Measurements from ENCODE around the gene CXCL12.
A peak's percentile ranks its signal among the peaks of the same experiment; 100 is the strongest.

Gene CXCL12

GRCh38 chr10:44352316-44353127 lies 32.4 kb downstream of the CXCL12 start:
- no peak overlapping the region for H3K27ac ChIP-seq

GRCh38 chr10:44348496-44348895 lies 36.4 kb downstream of the CXCL12 start:
- no peak overlapping the region for H3K27ac ChIP-seq
- no peak for TF ChIP-seq CTCF (conservative IDR thresholded peaks at IDR 0.05)

More at GRCh38 chr10:44352316-44353127, 32.4 kb downstream of the CXCL12 start:
- TF ChIP-seq CTCF (conservative IDR thresholded peaks at IDR 0.05): no peak

- H3K27ac ChIP-seq: no peak overlapping the region
- no peak for TF ChIP-seq CTCF (conservative IDR thresholded peaks at IDR 0.05)
These were observed 37.1 kb downstream of the CXCL12 start for GRCh38 chr10:44347609-44348400.

GRCh38 chr10:44344727-44345126 lies 40.2 kb downstream of the CXCL12 start:
- no peak overlapping the region for H3K27ac ChIP-seq
- no peak for TF ChIP-seq CTCF (conservative IDR thresholded peaks at IDR 0.05)

GRCh38 chr10:44343843-44344242 lies 41.1 kb downstream of the CXCL12 start:
- TF ChIP-seq CTCF (conservative IDR thresholded peaks at IDR 0.05): peak; percentile 36
- H3K27ac ChIP-seq: no peak overlapping the region

- no peak overlapping the region for H3K27ac ChIP-seq
- TF ChIP-seq CTCF (conservative IDR thresholded peaks at IDR 0.05): no peak
These were observed 43.0 kb downstream of the CXCL12 start for GRCh38 chr10:44341886-44342285.

- H3K27ac ChIP-seq: no peak overlapping the region
These were observed 44.3 kb downstream of the CXCL12 start for GRCh38 chr10:44340557-44340956.

More at GRCh38 chr10:44340557-44340956, 44.3 kb downstream of the CXCL12 start:
- no peak for TF ChIP-seq CTCF (conservative IDR thresholded peaks at IDR 0.05)
